Measurements from ENCODE around the gene SLC25A46. TPM values are rescaled to one million over a fixed set of nuclear protein-coding genes. Genes with fewer than 3 reads are reported as not detected.

SLC25A46 gene
- total and polyA plus RNA-seq, 10 donors: 14.1 to 59.7 (median 41.4) TPM

DNA sequence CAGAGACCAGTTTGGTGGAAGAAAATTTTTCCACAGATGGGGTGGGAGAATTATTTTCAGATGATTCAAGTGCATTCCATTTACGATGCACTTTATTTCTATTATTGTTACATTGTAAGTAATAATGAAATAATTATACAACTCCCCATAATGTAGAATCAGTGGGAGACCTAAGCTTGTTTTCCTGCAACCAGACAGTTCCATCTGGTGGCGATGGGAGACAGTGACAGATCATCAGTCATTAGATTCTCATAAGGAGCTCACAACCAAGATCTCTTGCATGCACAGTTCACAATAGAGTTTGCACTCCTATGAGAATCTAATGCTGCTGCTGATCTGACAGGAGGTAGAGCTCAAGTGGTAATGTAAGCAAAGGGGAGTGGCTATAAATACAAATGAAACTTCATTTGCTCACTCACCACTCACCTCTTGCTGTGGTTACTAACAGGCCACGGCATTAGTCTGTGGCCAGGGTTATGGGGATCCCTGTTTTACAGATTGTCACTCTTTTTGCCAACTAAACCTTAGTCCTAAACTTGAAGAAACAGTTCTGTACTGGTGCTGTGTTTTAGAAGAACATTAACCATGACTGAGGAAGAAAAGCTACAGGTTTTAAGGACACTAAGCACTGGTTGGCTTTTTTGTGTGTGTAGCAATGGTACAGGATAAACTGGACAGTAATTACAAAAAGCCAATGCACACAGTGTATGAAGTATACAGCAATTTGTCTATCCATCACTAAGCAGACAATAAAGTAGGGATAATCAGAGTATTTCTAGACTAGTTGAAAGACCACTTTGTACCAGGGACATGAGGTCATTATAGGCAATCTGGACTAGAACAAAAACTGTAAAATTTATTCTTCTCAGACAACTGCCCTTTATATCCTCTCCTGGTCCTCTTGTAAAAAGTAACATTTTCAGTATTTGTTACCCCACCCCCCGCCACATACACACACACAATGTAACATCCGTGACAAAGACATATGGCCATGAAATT lies 22.3 kb upstream of the SLC25A46 start:
- Histone ChIP-seq H3K9me3 (no peaks in the 10 kb centered on the region), H3K27ac (no peak overlapping the region), H3K36me3 (no peaks in the 10 kb centered on the region), H3K4me1 (no peaks in the 10 kb centered on the region), H3K4me3 (no peak overlapping the region), H3K27me3 (replicated peaks in 1 of 7) (peaks cover 0 to 3% (median 0%) of the 10 kb centered on the region in 7 donors)
- intact Hi-C loops (cut with DNase I; ENCODE audit: low total_unique reads): no loop called here
- WGBS, 5 donors: 69 to 93% (median 87%) methylated on average over 5 of the region's 5 CpGs
- DNase-seq: no peak
- TF ChIP-seq POLR2A (IDR thresholded peaks at IDR 0.05) (no peak), POLR2AphosphoS5 (IDR thresholded peaks at IDR 0.05) (no peak)
- TF ChIP-seq, protein P1, sequence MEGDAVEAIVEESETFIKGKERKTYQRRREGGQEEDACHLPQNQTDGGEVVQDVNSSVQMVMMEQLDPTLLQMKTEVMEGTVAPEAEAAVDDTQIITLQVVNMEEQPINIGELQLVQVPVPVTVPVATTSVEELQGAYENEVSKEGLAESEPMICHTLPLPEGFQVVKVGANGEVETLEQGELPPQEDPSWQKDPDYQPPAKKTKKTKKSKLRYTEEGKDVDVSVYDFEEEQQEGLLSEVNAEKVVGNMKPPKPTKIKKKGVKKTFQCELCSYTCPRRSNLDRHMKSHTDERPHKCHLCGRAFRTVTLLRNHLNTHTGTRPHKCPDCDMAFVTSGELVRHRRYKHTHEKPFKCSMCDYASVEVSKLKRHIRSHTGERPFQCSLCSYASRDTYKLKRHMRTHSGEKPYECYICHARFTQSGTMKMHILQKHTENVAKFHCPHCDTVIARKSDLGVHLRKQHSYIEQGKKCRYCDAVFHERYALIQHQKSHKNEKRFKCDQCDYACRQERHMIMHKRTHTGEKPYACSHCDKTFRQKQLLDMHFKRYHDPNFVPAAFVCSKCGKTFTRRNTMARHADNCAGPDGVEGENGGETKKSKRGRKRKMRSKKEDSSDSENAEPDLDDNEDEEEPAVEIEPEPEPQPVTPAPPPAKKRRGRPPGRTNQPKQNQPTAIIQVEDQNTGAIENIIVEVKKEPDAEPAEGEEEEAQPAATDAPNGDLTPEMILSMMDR (IDR thresholded peaks at IDR 0.05 in 8 of 11, conservative IDR thresholded peaks at IDR 0.05 in 3 of 11): no peak

DNA sequence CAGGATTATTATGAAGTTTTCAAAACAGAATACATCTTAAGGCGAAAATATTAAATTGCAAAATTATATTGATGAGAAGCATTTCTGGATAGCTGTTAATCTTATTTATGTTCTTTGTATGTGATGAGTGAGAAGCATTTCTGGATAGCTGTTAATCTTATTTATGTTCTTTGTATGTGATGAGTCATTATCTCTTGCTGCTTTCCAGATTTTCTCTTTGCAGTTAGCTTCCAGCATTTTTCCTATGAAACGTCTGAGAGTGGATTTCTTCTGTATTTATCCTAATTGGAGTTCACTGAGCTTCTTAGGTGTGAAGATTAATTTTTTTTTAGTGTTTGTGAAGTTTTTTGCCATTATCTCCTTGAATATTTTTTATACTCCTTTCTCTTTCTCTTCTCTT lies 20.5 kb upstream of the SLC25A46 start:
- H3K4me1 ChIP-seq: no peaks in the 10 kb centered on the region
- H3K36me3 ChIP-seq: no peaks in the 10 kb centered on the region
- intact Hi-C loops (cut with DNase I; ENCODE audit: low total_unique reads): no loop called here
- no peak for TF ChIP-seq POLR2A (IDR thresholded peaks at IDR 0.05)
- TF ChIP-seq, protein P1 (IDR thresholded peaks at IDR 0.05 in 8 of 11, conservative IDR thresholded peaks at IDR 0.05 in 3 of 11): no peak
- peaks cover 0 to 3% (median 0%) of the 10 kb centered on the region in 7 donors for H3K27me3 ChIP-seq (replicated peaks in 1 of 7)
- no peak overlapping the region for H3K27ac ChIP-seq
- H3K4me3 ChIP-seq: no peak overlapping the region
- 68 to 86% (median 72%) methylated on average over 2 of the region's 2 CpGs for WGBS, 5 donors
- no peaks in the 10 kb centered on the region for H3K9me3 ChIP-seq
- DNase-seq: no peak

DNA sequence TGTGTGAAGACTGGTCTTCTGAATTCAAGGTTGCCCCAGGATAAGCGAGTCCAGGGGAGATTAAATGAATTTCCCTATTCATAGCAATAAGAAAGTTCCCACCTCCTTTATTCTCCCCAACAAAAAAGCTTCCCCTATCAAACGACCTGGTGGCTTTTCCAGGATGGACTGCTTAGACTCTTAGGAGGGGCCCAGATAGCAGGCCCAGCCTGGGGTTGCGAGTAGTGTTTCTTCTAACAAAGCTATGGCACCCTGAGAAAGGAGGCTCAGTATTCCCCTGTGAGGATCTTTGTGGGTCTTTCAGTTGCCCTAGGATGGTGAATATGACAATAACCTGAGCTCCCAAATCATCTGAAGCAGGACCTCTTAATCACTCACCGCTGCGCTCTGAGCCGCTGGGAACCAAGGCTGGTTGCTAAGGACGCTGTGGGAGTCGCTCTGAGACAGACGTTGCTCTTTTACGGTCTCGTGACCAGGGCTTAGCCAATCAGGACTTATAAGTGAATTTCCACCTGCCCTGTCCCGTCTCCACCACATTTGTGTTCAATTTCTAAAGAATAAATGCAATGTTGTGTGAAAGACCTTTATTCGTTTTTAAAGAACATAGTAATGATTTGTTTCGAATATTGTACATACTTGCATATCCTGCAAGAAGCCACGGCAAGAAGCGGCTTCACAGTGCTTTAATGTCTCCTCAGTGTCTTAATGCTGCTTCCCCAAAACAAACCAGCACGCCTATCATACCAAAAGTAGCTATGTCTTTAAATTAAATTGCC lies 12.4 kb upstream of the SLC25A46 start, which contains the start of gene TMEM232:
TSS of gene TMEM232 (minus strand) at position 423 of the 776 bp plus-strand sequence. CDS start 59,319 bp downstream, outside the sequence.
- DNase-seq: peak; percentile 86

More for the DNA sequence above, 12.4 kb upstream of the SLC25A46 start, which contains the start of gene TMEM232:
- Histone ChIP-seq H3K4me3 (peak within 1 kb of the TSS; percentile 22 to 62 (median 41)), H3K27ac (no peak within 1 kb of the TSS), H3K4me1 (peaks cover 0 to 8% (median 0%) of the 10 kb centered on the region in 6 donors), H3K27me3 (replicated peaks in 1 of 7) (no peaks in the 10 kb centered on the region), H3K36me3 (no peaks in the 10 kb centered on the region), H3K9me3 (no peaks in the 10 kb centered on the region)
- intact Hi-C loops (cut with DNase I; ENCODE audit: low total_unique reads): no loop called here
- 26 to 68% (median 36%) methylated on average over 17 of the region's 17 CpGs for WGBS, 5 donors
- TF ChIP-seq POLR2A (IDR thresholded peaks at IDR 0.05) (no peak), POLR2AphosphoS5 (IDR thresholded peaks at IDR 0.05) (no peak)
- TF ChIP-seq, protein P1 (IDR thresholded peaks at IDR 0.05 in 8 of 11, conservative IDR thresholded peaks at IDR 0.05 in 3 of 11): no peak
